ENCODE results near the gene MRPL52.

DNA sequence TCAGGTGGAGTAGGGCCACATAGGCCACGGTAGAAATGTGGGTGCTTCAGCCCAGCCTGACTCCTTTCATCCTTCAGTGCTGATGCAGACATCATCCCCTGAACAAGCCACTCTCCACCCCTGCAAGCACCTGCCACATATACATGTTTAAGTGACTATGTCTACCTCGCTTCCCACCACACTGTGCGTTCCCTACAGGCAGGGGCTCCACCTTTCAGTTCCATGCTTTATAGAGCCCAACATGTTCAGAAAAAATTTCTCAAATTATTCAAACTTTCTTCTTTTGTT, 26.1 kb upstream of the MRPL52 start:
- no peak for TF ChIP-seq POLR2A (IDR thresholded peaks at IDR 0.05)
- TF ChIP-seq, protein P1, sequence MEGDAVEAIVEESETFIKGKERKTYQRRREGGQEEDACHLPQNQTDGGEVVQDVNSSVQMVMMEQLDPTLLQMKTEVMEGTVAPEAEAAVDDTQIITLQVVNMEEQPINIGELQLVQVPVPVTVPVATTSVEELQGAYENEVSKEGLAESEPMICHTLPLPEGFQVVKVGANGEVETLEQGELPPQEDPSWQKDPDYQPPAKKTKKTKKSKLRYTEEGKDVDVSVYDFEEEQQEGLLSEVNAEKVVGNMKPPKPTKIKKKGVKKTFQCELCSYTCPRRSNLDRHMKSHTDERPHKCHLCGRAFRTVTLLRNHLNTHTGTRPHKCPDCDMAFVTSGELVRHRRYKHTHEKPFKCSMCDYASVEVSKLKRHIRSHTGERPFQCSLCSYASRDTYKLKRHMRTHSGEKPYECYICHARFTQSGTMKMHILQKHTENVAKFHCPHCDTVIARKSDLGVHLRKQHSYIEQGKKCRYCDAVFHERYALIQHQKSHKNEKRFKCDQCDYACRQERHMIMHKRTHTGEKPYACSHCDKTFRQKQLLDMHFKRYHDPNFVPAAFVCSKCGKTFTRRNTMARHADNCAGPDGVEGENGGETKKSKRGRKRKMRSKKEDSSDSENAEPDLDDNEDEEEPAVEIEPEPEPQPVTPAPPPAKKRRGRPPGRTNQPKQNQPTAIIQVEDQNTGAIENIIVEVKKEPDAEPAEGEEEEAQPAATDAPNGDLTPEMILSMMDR (IDR thresholded peaks at IDR 0.05) = no peak

Measured in heart left ventricle (tissue), 13 donors.